Measurements from ENCODE around the gene OR6J1.

- TF ChIP-seq JUNB (CRISPR knock-in tag; conservative IDR thresholded peaks at IDR 0.05) (no peak), ZBTB2 (IDR thresholded peaks at IDR 0.05) (no peak), GMEB1 (CRISPR knock-in tag; IDR thresholded peaks at IDR 0.05) (no peak), ELF4 (CRISPR knock-in tag; IDR thresholded peaks at IDR 0.05) (no peak), SP1 (CRISPR knock-in tag; IDR thresholded peaks at IDR 0.05) (no peak), FOS (IDR thresholded peaks at IDR 0.05; ENCODE audit: extremely low read depth, insufficient read length) (no peak), CTCF (IDR thresholded peaks at IDR 0.05 in 2 of 3, conservative IDR thresholded peaks at IDR 0.05 in 1 of 3; ENCODE audit: insufficient read depth in 2 of 3, low read depth in 1 of 3, low read length in 3 of 3) (no peak), SREBF2 (CRISPR knock-in tag; IDR thresholded peaks at IDR 0.05) (no peak), SMAD3 (CRISPR knock-in tag; conservative IDR thresholded peaks at IDR 0.05) (no peak), CBX5 (IDR thresholded peaks at IDR 0.05; ENCODE audit: borderline replicate concordance, low read depth) (no peak), MXI1 (IDR thresholded peaks at IDR 0.05; ENCODE audit: low read depth, low read length) (no peak), SETDB1 (IDR thresholded peaks at IDR 0.05; ENCODE audit: low read length) (no peak), SMC3 (conservative IDR thresholded peaks at IDR 0.05; ENCODE audit: insufficient read depth, low read depth, low read length) (no peak)
Measured at GRCh38 chr14:22667881-22668280, 23.7 kb upstream of the OR6J1 start.
